ENCODE measurements around the gene AADAT. TPM values are rescaled to one million over a fixed set of nuclear protein-coding genes. Genes with fewer than 3 reads are reported as not detected.

The AADAT gene
- 10 to 100 TPM in 1 of 2 donors, 1 to 10 TPM in 1; 5.6 to 13.5 TPM for total RNA-seq

GRCh38 chr4:170089668-170090351 lies at the start of gene AADAT:
AADAT (minus strand) TSS chr4:170089956; CDS start chr4:170089690, 266 bp downstream.
- Histone ChIP-seq H3K4me3 (peak within 1 kb of the TSS; percentile 82), H3K4me1 (ENCODE audit: control insufficient read depth in 1 of 2, low read depth in 2 of 2) (peaks cover 0 to 6% of the 10 kb centered on the region in 2 donors), H3K9me3 (no peaks in the 10 kb centered on the region), H3K27ac (peak within 1 kb of the TSS; percentile 40 to 50), H3K36me3 (no peaks in the 10 kb centered on the region), H3K27me3 (replicated peaks; ENCODE audit: insufficient read depth) (no peaks in the 10 kb centered on the region)
- peak; percentile 83 for TF ChIP-seq CTCF (IDR thresholded peaks at IDR 0.05)
- ATAC-seq (ENCODE audit: insufficient number of reproducible peaks, low FRiP score, low read depth) (peak; percentile 80), DNase-seq (ENCODE audit: low spot score) (peak; percentile 7)

- Histone ChIP-seq H3K27me3 (replicated peaks; ENCODE audit: insufficient read depth) (no peaks in the 10 kb centered on the region), H3K4me3 (no peak overlapping the region), H3K36me3 (no peaks in the 10 kb centered on the region), H3K9me3 (no peaks in the 10 kb centered on the region), H3K27ac (no peak overlapping the region), H3K4me1 (ENCODE audit: control insufficient read depth in 1 of 2, low read depth in 2 of 2) (no peaks in the 10 kb centered on the region)
- ATAC-seq (ENCODE audit: insufficient number of reproducible peaks, low FRiP score, low read depth) = peak; percentile 72
- peak; percentile 68 for TF ChIP-seq CTCF (IDR thresholded peaks at IDR 0.05)
- DNase-seq (ENCODE audit: low spot score) = no peak
Measured at GRCh38 chr4:170138580-170139194, 48.9 kb upstream of the AADAT start.

- H3K36me3 ChIP-seq = no peaks in the 10 kb centered on the region
- no peak overlapping the region for H3K27ac ChIP-seq
- H3K4me1 ChIP-seq (ENCODE audit: control insufficient read depth in 1 of 2, low read depth in 2 of 2) = no peaks in the 10 kb centered on the region
- H3K9me3 ChIP-seq = peaks cover 7% of the 10 kb centered on the region
- H3K27me3 ChIP-seq (replicated peaks; ENCODE audit: insufficient read depth) = no peaks in the 10 kb centered on the region
- ATAC-seq (ENCODE audit: insufficient number of reproducible peaks, low FRiP score, low read depth) = no peak
- TF ChIP-seq CTCF (IDR thresholded peaks at IDR 0.05) = no peak
- DNase-seq (ENCODE audit: low spot score) = no peak
- no peak overlapping the region for H3K4me3 ChIP-seq
Measured at GRCh38 chr4:170137927-170138326, 48.2 kb upstream of the AADAT start.

GRCh38 chr4:170137466-170137865 lies 47.7 kb upstream of the AADAT start:
- no peak overlapping the region for H3K27ac ChIP-seq
- DNase-seq (ENCODE audit: low spot score) = no peak
- TF ChIP-seq CTCF (IDR thresholded peaks at IDR 0.05) = no peak
- no peak for ATAC-seq (ENCODE audit: insufficient number of reproducible peaks, low FRiP score, low read depth)
- H3K9me3 ChIP-seq = peaks cover 11% of the 10 kb centered on the region
- H3K4me3 ChIP-seq = no peak overlapping the region
- H3K4me1 ChIP-seq (ENCODE audit: control insufficient read depth in 1 of 2, low read depth in 2 of 2) = no peaks in the 10 kb centered on the region
- no peaks in the 10 kb centered on the region for H3K36me3 ChIP-seq
- no peaks in the 10 kb centered on the region for H3K27me3 ChIP-seq (replicated peaks; ENCODE audit: insufficient read depth)

- ATAC-seq (ENCODE audit: insufficient number of reproducible peaks, low FRiP score, low read depth) = no peak
Measured at GRCh38 chr4:170134821-170135220, 45.1 kb upstream of the AADAT start.

More at GRCh38 chr4:170134821-170135220, 45.1 kb upstream of the AADAT start:
- no peak for DNase-seq (ENCODE audit: low spot score)
- Histone ChIP-seq H3K36me3 (no peaks in the 10 kb centered on the region), H3K4me3 (no peak overlapping the region), H3K4me1 (ENCODE audit: control insufficient read depth in 1 of 2, low read depth in 2 of 2) (no peaks in the 10 kb centered on the region), H3K27me3 (replicated peaks; ENCODE audit: insufficient read depth) (no peaks in the 10 kb centered on the region), H3K27ac (no peak overlapping the region), H3K9me3 (peaks cover 11% of the 10 kb centered on the region)
- TF ChIP-seq CTCF (IDR thresholded peaks at IDR 0.05) = no peak
